DMS 273 (cell line): ENCODE results near the gene ST7.

Source experiments
- DNase-seq: peaks from one replicate; lab custom pipeline; 2025; ENCODE audit not compliant: unreplicated experiment; lab: John Stamatoyannopoulos, UW

The ST7 gene

GRCh38 chr7:117008886-117009531 is 55.7 kb downstream of the ST7 start:
- no peak for DNase-seq

DNA sequence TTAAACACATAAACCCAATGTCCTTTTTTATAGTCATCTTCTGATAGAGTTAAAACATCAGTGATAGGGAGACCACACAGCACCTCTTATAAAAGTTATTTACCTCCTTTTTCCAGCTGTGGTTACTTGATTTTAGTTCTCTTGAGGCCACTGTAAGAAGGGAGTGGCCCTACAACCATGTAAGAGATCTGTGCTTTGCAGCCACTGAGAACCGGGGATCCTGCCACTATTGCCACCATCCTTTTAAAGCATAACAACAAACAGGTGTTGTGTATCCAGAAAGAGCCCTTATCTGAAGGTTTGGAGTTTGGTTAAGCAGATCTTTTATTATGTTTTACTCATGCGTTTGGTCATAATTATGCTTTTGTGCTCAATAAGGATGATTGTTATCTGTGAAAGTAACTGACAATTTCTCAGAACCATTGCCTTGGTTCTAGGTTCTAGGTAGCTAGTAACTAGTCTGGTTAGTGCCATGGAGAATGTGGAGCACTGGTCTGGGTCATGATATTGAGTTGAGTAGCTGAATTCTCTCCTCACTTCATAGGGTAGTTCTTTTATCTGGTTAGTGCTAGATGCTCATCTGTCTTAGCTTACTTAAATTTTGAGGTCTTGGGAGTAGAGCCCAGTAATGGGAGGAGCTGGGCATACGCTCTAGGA is 56.5 kb downstream of the ST7 start:
- DNase-seq, result no peak

- DNase-seq, result no peak
These were observed 57.3 kb downstream of the ST7 start for GRCh38 chr7:117010375-117011133.

- peak; percentile 52 for DNase-seq
These were observed 58.3 kb downstream of the ST7 start for GRCh38 chr7:117011419-117012260.

- DNase-seq, result no peak
These were observed 59.0 kb downstream of the ST7 start for GRCh38 chr7:117012284-117012683.

DNA sequence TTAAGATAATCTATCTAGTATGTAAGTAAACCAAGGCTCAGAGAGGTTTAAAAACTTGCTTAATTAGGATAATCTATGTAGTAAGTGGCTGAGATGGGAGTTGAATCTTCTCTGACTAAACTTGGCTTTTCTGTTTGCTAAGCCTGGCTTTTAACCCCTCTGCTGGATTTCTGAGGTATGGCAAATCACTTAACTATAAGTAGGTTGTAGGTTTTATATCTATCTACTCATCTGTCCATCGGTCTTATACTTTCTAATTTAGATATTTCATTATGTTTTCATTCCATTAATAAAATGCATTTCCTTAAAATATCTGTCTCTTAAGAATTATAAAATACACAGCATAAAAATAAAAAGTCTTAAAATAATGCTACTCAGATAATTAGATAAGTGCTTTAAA is 59.4 kb downstream of the ST7 start:
- peak; percentile 84 for DNase-seq

DNA sequence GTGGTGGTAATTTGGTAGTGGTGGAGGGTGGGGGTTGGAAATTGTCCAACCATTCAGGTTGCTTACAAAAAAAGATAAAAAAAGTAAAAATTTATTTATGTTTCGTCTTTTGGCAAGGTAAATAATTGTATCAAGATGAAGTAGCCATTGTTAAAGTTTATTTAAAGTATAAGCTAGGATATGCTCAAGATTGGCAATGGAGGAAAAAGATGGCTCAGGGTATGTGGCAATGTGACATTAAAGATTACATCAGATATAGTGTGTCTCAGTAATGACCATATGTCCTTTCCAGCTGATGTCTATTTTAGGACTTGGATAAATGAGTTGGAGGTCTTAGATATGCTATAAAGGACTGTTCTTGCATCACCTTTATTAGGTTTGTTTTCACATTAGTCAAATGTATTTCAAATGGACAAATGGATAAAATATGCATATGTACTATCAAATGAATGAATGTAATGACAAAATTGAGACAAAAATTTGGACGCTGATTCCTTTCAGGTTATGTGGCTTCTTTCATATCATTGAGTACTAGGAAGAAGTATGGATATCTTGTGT is 60.9 kb downstream of the ST7 start:
- peak; percentile 77 for DNase-seq

DNA sequence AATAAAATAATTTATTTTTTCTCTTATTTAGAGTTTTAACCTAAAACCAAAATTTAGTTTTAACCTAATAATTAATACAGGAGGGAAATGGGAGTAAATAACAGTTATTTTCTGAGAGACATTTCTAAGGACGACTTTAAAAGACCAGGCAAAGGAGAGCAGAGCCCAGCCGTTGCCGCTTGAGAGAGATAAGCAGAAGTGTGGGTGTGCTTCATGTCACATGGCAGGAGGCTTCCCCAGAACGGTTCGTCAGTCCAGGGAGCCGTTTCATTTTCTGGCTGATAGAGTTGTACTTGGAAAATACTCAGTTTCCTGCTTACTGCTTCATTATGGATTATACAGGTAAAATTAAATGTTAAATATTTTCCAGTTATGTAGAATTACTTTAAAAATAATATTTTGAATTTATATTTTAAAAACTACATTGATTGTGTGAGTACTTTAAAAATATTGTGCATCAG is 61.4 kb downstream of the ST7 start:
- DNase-seq, result peak; percentile 94

DNA sequence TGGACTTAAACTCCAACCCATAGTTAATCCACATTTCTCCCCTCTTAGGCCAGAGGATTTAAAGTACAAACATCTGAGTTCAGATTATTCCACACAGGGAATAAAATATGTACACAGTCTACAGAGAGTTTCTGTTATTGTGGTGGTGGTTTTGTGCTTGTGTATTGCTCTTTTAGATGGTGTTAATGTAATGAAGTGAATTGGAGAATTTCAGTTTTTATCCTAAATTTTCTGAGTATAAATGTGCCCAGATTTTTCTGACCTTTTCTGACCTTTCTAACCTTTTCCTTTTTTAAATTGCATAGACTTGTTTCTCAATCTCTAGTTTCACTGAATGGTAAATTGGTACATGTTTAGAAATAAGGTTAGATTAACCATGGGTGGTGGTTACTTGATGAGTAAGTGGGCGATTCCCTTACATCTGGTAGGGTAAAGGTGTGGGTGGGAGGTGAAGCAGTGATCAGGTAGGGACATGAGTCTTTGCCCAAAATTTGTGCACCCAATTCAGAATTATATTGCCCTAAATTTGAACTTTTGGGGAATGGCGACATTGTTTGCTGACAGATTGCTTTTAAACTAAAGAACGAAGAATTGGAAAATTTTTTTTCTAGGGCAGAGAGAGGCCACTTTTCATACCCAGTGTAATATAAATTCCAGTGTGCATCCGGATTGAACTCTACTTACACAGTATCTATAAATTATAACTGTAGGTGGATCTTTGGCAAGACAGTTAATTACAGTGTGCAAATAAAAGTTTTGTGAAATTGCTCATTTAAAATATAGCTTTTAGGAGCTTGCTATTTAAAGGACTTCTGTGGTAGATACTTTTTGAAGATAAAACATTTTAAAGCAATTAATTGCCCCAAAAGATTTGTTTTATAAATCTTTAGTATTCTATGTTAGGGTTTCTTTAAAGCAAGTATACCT is 62.2 kb downstream of the ST7 start:
- peak; percentile 54 for DNase-seq

GRCh38 chr7:117017017-117017451 is 63.7 kb downstream of the ST7 start:
- DNase-seq, result peak; percentile 70

GRCh38 chr7:117017702-117018266 is 64.5 kb downstream of the ST7 start:
- peak; percentile 50 for DNase-seq

- DNase-seq, result no peak
These were observed 65.4 kb downstream of the ST7 start for GRCh38 chr7:117018713-117019112.

DNA sequence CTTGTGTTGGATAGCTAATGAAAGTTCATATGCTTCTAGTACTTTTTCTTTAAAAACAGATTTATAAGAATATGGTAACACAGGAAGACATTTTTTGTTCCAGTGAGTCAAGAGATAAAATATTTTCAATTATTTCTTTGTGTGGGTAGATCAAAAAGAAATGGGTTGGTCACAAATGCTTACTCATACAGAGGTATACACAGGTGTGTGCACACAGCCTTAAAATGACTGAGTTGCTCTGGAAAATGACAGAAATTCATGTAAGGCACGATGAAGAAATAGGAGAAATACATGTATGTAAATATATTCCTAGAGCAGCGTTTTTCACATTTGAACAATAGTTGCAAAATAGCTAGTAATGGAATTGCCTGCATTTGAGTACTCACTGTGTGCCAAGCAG is 66.0 kb downstream of the ST7 start:
- DNase-seq, result no peak

- peak; percentile 95 for DNase-seq
These were observed 66.7 kb downstream of the ST7 start for GRCh38 chr7:117019786-117020590.

DNA sequence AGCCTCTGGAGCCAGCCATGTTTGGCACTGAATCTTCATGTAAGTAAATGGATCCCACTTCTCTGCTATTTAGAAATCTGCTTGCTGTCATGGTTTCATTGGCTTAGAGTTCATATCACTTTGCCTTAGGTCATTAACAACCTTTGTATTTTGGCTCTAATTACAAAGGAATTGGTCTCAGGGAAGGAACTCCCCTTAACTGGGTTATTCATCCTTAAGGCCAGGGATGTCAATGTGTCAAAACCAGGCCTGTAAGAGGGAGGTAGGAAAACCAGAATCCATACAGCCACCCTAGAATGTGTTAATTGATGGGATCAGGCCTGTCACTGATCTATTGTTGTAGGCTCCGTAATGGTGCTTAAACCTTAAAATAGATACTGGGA is 67.3 kb downstream of the ST7 start:
- no peak for DNase-seq

DNA sequence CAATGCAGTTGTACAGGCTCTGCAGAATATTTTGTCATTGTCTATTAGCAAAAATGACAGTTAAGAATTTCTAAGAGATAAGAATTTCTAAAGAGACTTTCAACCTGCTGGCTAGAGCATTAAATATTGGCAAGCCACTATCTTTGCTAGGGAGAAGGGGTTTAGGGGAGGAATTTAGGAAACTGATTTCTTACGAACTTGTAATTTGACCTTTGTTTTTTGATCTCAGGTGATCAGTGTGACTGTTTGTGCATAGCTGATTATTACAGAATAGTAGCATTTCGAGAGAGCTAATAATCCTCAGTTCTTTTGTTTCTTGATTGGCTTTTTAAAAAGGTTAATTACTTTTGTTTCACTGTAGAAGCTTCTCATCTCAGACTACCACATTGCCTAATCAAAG is 68.1 kb downstream of the ST7 start:
- DNase-seq, result no peak

DNA sequence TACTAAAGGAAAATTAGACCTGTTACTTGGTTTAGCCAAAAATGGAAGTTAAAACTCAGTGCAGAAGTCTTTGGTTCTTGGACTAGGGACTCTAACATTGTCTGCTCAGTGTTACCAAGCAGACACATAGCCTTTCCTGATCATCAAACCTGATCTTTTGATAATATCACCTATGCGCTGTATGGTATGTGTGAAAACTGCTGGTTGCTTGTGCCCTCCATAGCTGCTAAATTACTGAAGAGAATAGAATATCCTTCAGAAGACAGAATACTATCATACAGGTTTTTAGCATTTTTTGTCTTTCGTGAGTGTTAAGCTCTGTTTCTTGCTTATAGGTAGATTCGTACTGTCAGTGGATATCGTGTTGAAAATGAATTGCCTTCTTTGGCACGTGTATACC is 68.7 kb downstream of the ST7 start:
- no peak for DNase-seq

- no peak for DNase-seq
These were observed 70.1 kb downstream of the ST7 start for GRCh38 chr7:117023325-117023854.
